Thymus (tissue), 2 donors: ENCODE measurements around the gene EIF4B. TPM values are rescaled to one million over a fixed set of nuclear protein-coding genes. Genes with fewer than 3 reads are reported as not detected.

Experiments
- polyA plus RNA-seq: library from polyadenylated mRNA; stranded (reverse); fragments of 200-250 nt; gene quantifications from one replicate; pipeline ENCODE4 v1.2.3, GENCODE V29; 2013
- total RNA-seq: library from RNA; stranded (reverse); fragments of 120-200 nt; gene quantifications from one replicate; pipeline ENCODE4 v1.2.4, GENCODE V29; 2013
- donor health status: healthy.

Gene EIF4B
- total and polyA plus RNA-seq, 2 donors: 148 to 432 TPM

Other genes starting within 250 kb of the EIF4B start
- gene KRT76, start 229.1 kb upstream of the EIF4B start, total RNA-seq: 0.14 TPM
- 0.91 TPM for gene KRT76, start 229.1 kb upstream of the EIF4B start, polyA plus RNA-seq
- gene KRT3, start 210.3 kb upstream of the EIF4B start, total RNA-seq: 0.14 TPM
- 1.0 TPM for gene KRT3, start 210.3 kb upstream of the EIF4B start, polyA plus RNA-seq
- 0.66 TPM for gene KRT4, start 192.3 kb upstream of the EIF4B start, total RNA-seq
- gene KRT4, start 192.3 kb upstream of the EIF4B start, polyA plus RNA-seq: 24.8 TPM
- 1.0 TPM for gene KRT79, start 172.1 kb upstream of the EIF4B start, total RNA-seq
- gene KRT79, start 172.1 kb upstream of the EIF4B start, polyA plus RNA-seq: 25.8 TPM
- gene KRT78, start 157.5 kb upstream of the EIF4B start, total RNA-seq: 0.42 TPM
- gene KRT78, start 157.5 kb upstream of the EIF4B start, polyA plus RNA-seq: 7.2 TPM
- gene KRT8, start 101.4 kb upstream of the EIF4B start, total RNA-seq: 100 TPM
- 142 TPM for gene KRT8, start 101.4 kb upstream of the EIF4B start, polyA plus RNA-seq
- gene KRT18, start 57.3 kb upstream of the EIF4B start, total RNA-seq: 23.6 TPM
- 60.2 TPM for gene KRT18, start 57.3 kb upstream of the EIF4B start, polyA plus RNA-seq
- gene TNS2, start 43.6 kb downstream of the EIF4B start, total RNA-seq: 2.3 TPM
- 40.4 TPM for gene TNS2, start 43.6 kb downstream of the EIF4B start, polyA plus RNA-seq
- 9.1 TPM for gene SPRYD3, start 72.9 kb downstream of the EIF4B start, total RNA-seq
- gene SPRYD3, start 72.9 kb downstream of the EIF4B start, polyA plus RNA-seq: 17.3 TPM
- gene IGFBP6, start 91.2 kb downstream of the EIF4B start, total RNA-seq: 10.0 TPM
- gene IGFBP6, start 91.2 kb downstream of the EIF4B start, polyA plus RNA-seq: 27.4 TPM
- gene SOAT2, start 97.0 kb downstream of the EIF4B start, total RNA-seq: 0.61 TPM
- 0.71 TPM for gene SOAT2, start 97.0 kb downstream of the EIF4B start, polyA plus RNA-seq
- gene ZNF740, start 174.3 kb downstream of the EIF4B start, total RNA-seq: 22.6 TPM
- 10.3 TPM for gene ZNF740, start 174.3 kb downstream of the EIF4B start, polyA plus RNA-seq
- 7.6 TPM for gene CSAD, start 174.5 kb downstream of the EIF4B start, total RNA-seq
- 61.7 TPM for gene CSAD, start 174.5 kb downstream of the EIF4B start, polyA plus RNA-seq
- gene ITGB7, start 200.8 kb downstream of the EIF4B start, total RNA-seq: 18.9 TPM
- gene ITGB7, start 200.8 kb downstream of the EIF4B start, polyA plus RNA-seq: 9.5 TPM
- gene RARG, start 225.8 kb downstream of the EIF4B start, total RNA-seq: 4.6 TPM
- gene RARG, start 225.8 kb downstream of the EIF4B start, polyA plus RNA-seq: 8.5 TPM